CD14-positive monocyte (primary cell): Measurements from ENCODE around the gene DDX39A. TPM values are rescaled to one million over a fixed set of nuclear protein-coding genes. Genes with fewer than 3 reads are reported as not detected.

Experiments
- DNase-seq, 3 donors: peaks; one replicate each; pipeline ENCODE4 v3.0.0-alpha.2; 2011 to 2022
- H2AFZ ChIP-seq: 2 replicates; pipeline ENCODE4 v1.6.0; 2012; ENCODE audit warnings: mild to moderate bottlenecking, low read depth, low read length, inconsistent platforms; ENCODE audit not compliant: insufficient read depth, poor library complexity, severe bottlenecking
- H3K27ac ChIP-seq, 2 donors: 1 replicate in 1 of 2; 2 replicates in 1 of 2; pipeline ENCODE4 v1.5.1; 2012 to 2013; ENCODE audit warnings: low read length in 2 of 2, control low read depth in 1 of 2, inconsistent platforms in 1 of 2, low read depth in 1 of 2, mild to moderate bottlenecking in 1 of 2
- H3K27me3 ChIP-seq, 2 donors: one replicate each; pipeline versions ENCODE4 v1.6.0 to v1.6.1; 2011 to 2013; ENCODE audit warnings: low read length in 2 of 2; ENCODE audit not compliant: control insufficient read depth in 2 of 2, insufficient read depth in 2 of 2
- H3K36me3 ChIP-seq, 2 donors: replicated peaks in 1 of 2; 1 replicate in 1 of 2; 2 replicates in 1 of 2; pipeline versions ENCODE4 v1.5.1 to v1.6.1; 2012 to 2013; ENCODE audit warnings: low read length in 2 of 2, control low read depth in 1 of 2, inconsistent platforms in 1 of 2, mild to moderate bottlenecking in 1 of 2; ENCODE audit not compliant: insufficient read depth in 2 of 2, control insufficient read depth in 1 of 2
- H3K4me1 ChIP-seq, 2 donors: 1 replicate in 1 of 2; 2 replicates in 1 of 2; pipeline versions ENCODE4 v1.5.1 to v1.6.1; 2012 to 2013; ENCODE audit warnings: low read length in 2 of 2, control low read depth in 1 of 2, inconsistent platforms in 1 of 2, mild to moderate bottlenecking in 1 of 2, moderate library complexity in 1 of 2; ENCODE audit not compliant: insufficient read depth in 2 of 2, control insufficient read depth in 1 of 2
- H3K4me2 ChIP-seq: replicated peaks from 2 replicates; pipeline ENCODE3; 2012; ENCODE audit warnings: low read length, moderate library complexity, mild to moderate bottlenecking; ENCODE audit not compliant: poor library complexity, severe bottlenecking; ENCODE audit errors: extremely low read depth
- H3K4me3 ChIP-seq, 3 experiments: fragments of 200-600 bp in 1 of 3; sonication (generic) in 1 of 3; replicated peaks in 1 of 3; 1 replicate in 2 of 3; 2 replicates in 1 of 3; pipeline ENCODE4 v1.5.1; 2011 to 2013; ENCODE audit warnings: low read length in 3 of 3, mild to moderate bottlenecking in 3 of 3, control low read depth in 2 of 3, low read depth in 2 of 3, inconsistent platforms in 1 of 3, moderate library complexity in 1 of 3
- H3K79me2 ChIP-seq: 2 replicates; pipeline ENCODE4 v1.6.0; 2012; ENCODE audit warnings: mild to moderate bottlenecking, control low read depth, inconsistent platforms, low read length, moderate library complexity; ENCODE audit not compliant: insufficient read depth
- H3K9ac ChIP-seq: 2 replicates; pipeline ENCODE4 v1.6.0; 2017; ENCODE audit warnings: low read length, mild to moderate bottlenecking; ENCODE audit not compliant: insufficient read depth, poor library complexity, severe bottlenecking
- H3K9me3 ChIP-seq, 2 donors: replicated peaks in 1 of 2; 1 replicate in 1 of 2; 2 replicates in 1 of 2; pipeline versions ENCODE4 v1.5.1 to v1.6.1; 2012 to 2013; ENCODE audit warnings: low read length in 2 of 2, control low read depth in 1 of 2; ENCODE audit not compliant: control insufficient read depth in 1 of 2, insufficient read depth in 1 of 2
- H4K20me1 ChIP-seq: 2 replicates; pipeline ENCODE4 v1.6.0; 2012; ENCODE audit warnings: mild to moderate bottlenecking, low read length, control low read depth, moderate library complexity; ENCODE audit not compliant: insufficient read depth
- H3K27ac Mint-ChIP-seq, 7 donors: one replicate each; pipeline ENCODE4 v1.8.0; 2020; ENCODE audit warnings: mild to moderate bottlenecking in 7 of 7, mixed read lengths in 7 of 7, moderate library complexity in 6 of 7, inconsistent platforms in 2 of 7
- H3K27me3 Mint-ChIP-seq, 3 donors: one replicate each; pipeline ENCODE4 v1.8.0; 2021 to 2022; ENCODE audit warnings: low read depth in 3 of 3, mild to moderate bottlenecking in 3 of 3, mixed read lengths in 3 of 3, moderate library complexity in 3 of 3, inconsistent platforms in 1 of 3
- H3K36me3 Mint-ChIP-seq, 2 donors: one replicate each; pipeline ENCODE4 v1.8.0; 2020; ENCODE audit warnings: mixed read lengths in 2 of 2, inconsistent platforms in 1 of 2, mild to moderate bottlenecking in 1 of 2
- H3K4me1 Mint-ChIP-seq: one replicate; pipeline ENCODE4 v1.8.0; 2020; ENCODE audit warnings: mild to moderate bottlenecking, mixed read lengths
- H3K4me3 Mint-ChIP-seq, 2 donors: one replicate each; pipeline ENCODE4 v1.8.0; 2020; ENCODE audit warnings: mild to moderate bottlenecking in 2 of 2, mixed read lengths in 2 of 2, moderate library complexity in 1 of 2
- H3K9me3 Mint-ChIP-seq, 7 donors: one replicate each; pipeline ENCODE4 v1.8.0; 2020 to 2022; ENCODE audit warnings: mixed read lengths in 7 of 7, mild to moderate bottlenecking in 6 of 7, moderate library complexity in 6 of 7, inconsistent platforms in 2 of 7
- WGBS: methylation state at CpG from one replicate; pipeline ENCODE4 v1.1.5; 2013; ENCODE audit warnings: missing lambda C conversion rate; ENCODE audit not compliant: insufficient coverage; 5-methylcytosine and 5-hydroxymethylcytosine counted together
- intact Hi-C, 2 donors: fragments of 100-400 bp; cut with micrococcal nuclease; formaldehyde crosslinking; loops; one replicate each; pipeline versions ENCODE4 v1.15.0 to v1.15.1; 2023
- polyA plus RNA-seq, 3 donors: library from polyadenylated mRNA; depleted of rRNA in 1 of 3; unstranded in 2 of 3; stranded (reverse) in 1 of 3; fragments of 300-500 nt in 2 of 3; fragments of >200 nt in 1 of 3; fragmentation: Illumina TruSeq in 2 of 3; gene quantifications; 1 replicate in 2 of 3; 2 replicates in 1 of 3; pipeline ENCODE4 v1.2.3, GENCODE V29; 2012 to 2021
- TF ChIP-seq, protein P1 (sequence below): fragments of 200-600 bp; IDR thresholded peaks from one replicate; pipeline ENCODE4 v1.8.0; 2022; ENCODE audit warnings: antibody characterized with exemption, mild to moderate bottlenecking

The DDX39A gene
- polyA plus RNA-seq, 3 donors, result 78.7 to 187 (median 83.5) TPM

DNA sequence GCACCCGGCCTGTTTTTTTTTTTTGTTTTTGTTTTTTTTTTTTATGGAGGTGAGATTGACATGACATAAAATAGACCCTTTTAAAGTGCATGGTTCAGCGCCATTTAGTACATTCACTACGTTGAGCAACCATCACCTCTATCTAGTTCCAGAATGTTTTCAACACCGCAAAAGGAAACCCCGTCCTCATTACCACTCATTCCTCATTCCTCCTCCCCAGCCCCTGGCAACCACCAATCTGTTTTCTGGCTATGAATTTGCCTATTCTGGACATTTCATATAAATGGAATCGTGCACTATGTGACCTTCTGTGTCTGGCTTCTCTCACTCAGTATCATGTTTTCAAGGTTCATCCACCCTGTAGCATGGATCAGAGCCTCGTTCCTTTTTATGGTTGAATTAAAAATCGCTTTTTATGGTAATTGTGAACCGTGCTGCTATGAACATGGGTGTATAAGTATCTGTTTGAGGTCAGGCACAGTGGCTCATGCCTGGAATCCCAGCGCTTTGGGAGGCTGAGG lies 47.8 kb downstream of the DDX39A start:
- WGBS, result 46% methylated on average over 6 of the region's 10 CpGs
- peaks cover 0 to 2% (median 0%) of the 10 kb centered on the region in 7 donors for H3K9me3 Mint-ChIP-seq
- H3K4me3 Mint-ChIP-seq, result peak overlapping the region in 1 of 2 donors; percentile 21
- intact Hi-C loops, result loop anchor here in 1 of 2 donors (2.0 to 10.0 kb wide), 2 partner anchors 13 to 413 kb away; no protein-coding TSS in a partner anchor
- Histone ChIP-seq H2AFZ (no peak overlapping the region), H3K27me3 (no peaks in the 10 kb centered on the region), H3K36me3 (no peaks in the 10 kb centered on the region), H3K9ac (no peak overlapping the region), H4K20me1 (no peaks in the 10 kb centered on the region), H3K9me3 (no peaks in the 10 kb centered on the region), H3K4me1 (peaks cover 97% of the 10 kb centered on the region in 2 donors), H3K79me2 (no peaks in the 10 kb centered on the region), H3K27ac (peak overlapping the region; percentile 82 to 97), H3K4me3 (peak overlapping the region in 1 of 3 experiments; percentile 40), H3K4me2 (peak overlapping the region; percentile 41)
- H3K27ac Mint-ChIP-seq, result peak overlapping the region; percentile 91 to 98 (median 97)
- peaks cover 0 to 6% (median 0%) of the 10 kb centered on the region in 3 donors for H3K27me3 Mint-ChIP-seq
- DNase-seq, result peak in 1 of 3 donors; percentile 62
- H3K36me3 Mint-ChIP-seq, result peaks cover 0 to 2% of the 10 kb centered on the region in 2 donors
- H3K4me1 Mint-ChIP-seq, result peaks cover 82% of the 10 kb centered on the region
- TF ChIP-seq, protein P1, sequence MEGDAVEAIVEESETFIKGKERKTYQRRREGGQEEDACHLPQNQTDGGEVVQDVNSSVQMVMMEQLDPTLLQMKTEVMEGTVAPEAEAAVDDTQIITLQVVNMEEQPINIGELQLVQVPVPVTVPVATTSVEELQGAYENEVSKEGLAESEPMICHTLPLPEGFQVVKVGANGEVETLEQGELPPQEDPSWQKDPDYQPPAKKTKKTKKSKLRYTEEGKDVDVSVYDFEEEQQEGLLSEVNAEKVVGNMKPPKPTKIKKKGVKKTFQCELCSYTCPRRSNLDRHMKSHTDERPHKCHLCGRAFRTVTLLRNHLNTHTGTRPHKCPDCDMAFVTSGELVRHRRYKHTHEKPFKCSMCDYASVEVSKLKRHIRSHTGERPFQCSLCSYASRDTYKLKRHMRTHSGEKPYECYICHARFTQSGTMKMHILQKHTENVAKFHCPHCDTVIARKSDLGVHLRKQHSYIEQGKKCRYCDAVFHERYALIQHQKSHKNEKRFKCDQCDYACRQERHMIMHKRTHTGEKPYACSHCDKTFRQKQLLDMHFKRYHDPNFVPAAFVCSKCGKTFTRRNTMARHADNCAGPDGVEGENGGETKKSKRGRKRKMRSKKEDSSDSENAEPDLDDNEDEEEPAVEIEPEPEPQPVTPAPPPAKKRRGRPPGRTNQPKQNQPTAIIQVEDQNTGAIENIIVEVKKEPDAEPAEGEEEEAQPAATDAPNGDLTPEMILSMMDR, result no peak

GRCh38 chr19:14370940-14371280 lies 48.2 kb downstream of the DDX39A start:
- no peak for DNase-seq
- H3K4me3 Mint-ChIP-seq, result peak overlapping the region; percentile 72 to 81
- Histone ChIP-seq H3K79me2 (no peaks in the 10 kb centered on the region), H3K4me2 (peak overlapping the region; percentile 41), H2AFZ (no peak overlapping the region), H3K9me3 (no peaks in the 10 kb centered on the region), H3K27me3 (no peaks in the 10 kb centered on the region), H3K9ac (no peak overlapping the region), H3K27ac (peak overlapping the region; percentile 82 to 97), H3K4me3 (peak overlapping the region in 1 of 3 experiments; percentile 40), H3K36me3 (no peaks in the 10 kb centered on the region), H3K4me1 (peaks cover 97% of the 10 kb centered on the region in 2 donors), H4K20me1 (no peaks in the 10 kb centered on the region)
- no CpG with 5 or more reads among the region's 4 CpGs for WGBS
- TF ChIP-seq, protein P1, result no peak
- peaks cover 83% of the 10 kb centered on the region for H3K4me1 Mint-ChIP-seq
- peak overlapping the region; percentile 97 to 99 (median 98) for H3K27ac Mint-ChIP-seq
- H3K36me3 Mint-ChIP-seq, result peaks cover 0 to 2% of the 10 kb centered on the region in 2 donors
- intact Hi-C loops, result loop anchor here in 1 of 2 donors (2.0 to 10.0 kb wide), 2 partner anchors 14 to 414 kb away; no protein-coding TSS in a partner anchor
- H3K9me3 Mint-ChIP-seq, result peaks cover 0 to 2% (median 0%) of the 10 kb centered on the region in 7 donors
- peaks cover 0 to 6% (median 0%) of the 10 kb centered on the region in 3 donors for H3K27me3 Mint-ChIP-seq
